ENCODE data around the gene TERT. TPM values are rescaled to one million over a fixed set of nuclear protein-coding genes. Genes with fewer than 3 reads are reported as not detected.

TERT gene
- total RNA-seq, 2 experiments from 2014 or later = 156 to 198 TPM

GRCh38 chr5:1205255-1206180, 89.3 kb downstream of the TERT start:
- ChIA-PET CTCF (ENCODE audit: unreplicated experiment) (interaction anchor here (0.6 kb wide), 1 partner anchor 72 kb away, joined by 3 read pairs; no protein-coding TSS in a partner anchor), POLR2A (no interaction called here)
- intact Hi-C loops (cut with micrococcal nuclease; ENCODE audit: unreplicated experiment) = no loop called here
- Histone ChIP-seq H3K36me3 (ENCODE audit: insufficient read depth, low read length) (no peaks in the 10 kb centered on the region), H3K4me3 (ENCODE audit: low read depth, low read length, poor library complexity, severe bottlenecking) (no peak overlapping the region), H3K4me1 (ENCODE audit: insufficient read depth, low read length, poor library complexity, severe bottlenecking) (no peaks in the 10 kb centered on the region), H2AFZ (ENCODE audit: low read length) (no peak overlapping the region), H3K27ac (ENCODE audit: low read depth, low read length, poor library complexity, severe bottlenecking) (no peak overlapping the region), H3K79me2 (ENCODE audit: insufficient read depth, low read depth, low read length) (no peaks in the 10 kb centered on the region), H3K9me2 (ENCODE audit: insufficient read depth, low read length) (no peaks in the 10 kb centered on the region), H3K9me3 (ENCODE audit: low read length) (no peaks in the 10 kb centered on the region), H3K4me2 (ENCODE audit: low read length) (no peak overlapping the region), H4K20me1 (ENCODE audit: insufficient read depth, low read length) (no peaks in the 10 kb centered on the region)
- no peak for DNase-seq (ENCODE audit: low spot score)
- BruUV-seq (replicated peaks) = no TSS peak
- TF ChIP-seq EZH2phosphoT487 (IDR thresholded peaks at IDR 0.05; ENCODE audit: borderline replicate concordance, low read depth, low read length) = no peak
- TF ChIP-seq, protein P1, sequence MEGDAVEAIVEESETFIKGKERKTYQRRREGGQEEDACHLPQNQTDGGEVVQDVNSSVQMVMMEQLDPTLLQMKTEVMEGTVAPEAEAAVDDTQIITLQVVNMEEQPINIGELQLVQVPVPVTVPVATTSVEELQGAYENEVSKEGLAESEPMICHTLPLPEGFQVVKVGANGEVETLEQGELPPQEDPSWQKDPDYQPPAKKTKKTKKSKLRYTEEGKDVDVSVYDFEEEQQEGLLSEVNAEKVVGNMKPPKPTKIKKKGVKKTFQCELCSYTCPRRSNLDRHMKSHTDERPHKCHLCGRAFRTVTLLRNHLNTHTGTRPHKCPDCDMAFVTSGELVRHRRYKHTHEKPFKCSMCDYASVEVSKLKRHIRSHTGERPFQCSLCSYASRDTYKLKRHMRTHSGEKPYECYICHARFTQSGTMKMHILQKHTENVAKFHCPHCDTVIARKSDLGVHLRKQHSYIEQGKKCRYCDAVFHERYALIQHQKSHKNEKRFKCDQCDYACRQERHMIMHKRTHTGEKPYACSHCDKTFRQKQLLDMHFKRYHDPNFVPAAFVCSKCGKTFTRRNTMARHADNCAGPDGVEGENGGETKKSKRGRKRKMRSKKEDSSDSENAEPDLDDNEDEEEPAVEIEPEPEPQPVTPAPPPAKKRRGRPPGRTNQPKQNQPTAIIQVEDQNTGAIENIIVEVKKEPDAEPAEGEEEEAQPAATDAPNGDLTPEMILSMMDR (conservative IDR thresholded peaks at IDR 0.05; ENCODE audit: low read length) = no peak

DNA sequence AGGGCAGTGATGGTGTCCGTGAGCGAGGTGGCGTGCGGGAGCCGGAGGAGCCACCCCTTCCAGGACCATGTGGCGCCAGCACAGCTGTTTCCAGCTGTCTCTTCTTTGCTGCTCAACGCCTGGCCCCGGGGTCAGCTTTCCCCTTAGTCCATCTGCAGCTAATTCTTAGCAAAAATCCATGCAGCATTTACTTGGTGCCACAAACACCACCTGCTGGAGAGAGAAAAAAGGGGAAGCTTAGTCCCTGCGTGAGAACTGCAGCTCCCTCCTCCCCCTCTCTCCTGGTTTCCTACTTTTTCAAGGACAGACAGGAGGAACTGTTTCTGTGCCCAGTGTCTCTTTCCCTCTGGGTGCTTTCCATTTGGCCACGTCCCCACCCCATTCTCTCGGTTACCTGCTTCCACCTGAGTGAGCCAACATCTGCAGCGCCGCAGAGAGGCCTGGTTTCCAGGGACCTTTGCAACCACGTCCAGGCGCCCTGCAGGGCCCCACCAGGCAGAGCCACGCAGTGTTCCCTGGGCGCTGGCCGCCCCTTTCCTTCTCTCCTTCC, 90.1 kb downstream of the TERT start:
- Histone ChIP-seq H3K79me2 (ENCODE audit: insufficient read depth, low read depth, low read length) (no peaks in the 10 kb centered on the region), H3K4me3 (ENCODE audit: low read depth, low read length, poor library complexity, severe bottlenecking) (no peak overlapping the region), H3K4me2 (ENCODE audit: low read length) (no peak overlapping the region), H4K20me1 (ENCODE audit: insufficient read depth, low read length) (no peaks in the 10 kb centered on the region), H3K4me1 (ENCODE audit: insufficient read depth, low read length, poor library complexity, severe bottlenecking) (no peaks in the 10 kb centered on the region), H3K9me2 (ENCODE audit: insufficient read depth, low read length) (no peaks in the 10 kb centered on the region), H3K9me3 (ENCODE audit: low read length) (no peaks in the 10 kb centered on the region), H2AFZ (ENCODE audit: low read length) (no peak overlapping the region), H3K36me3 (ENCODE audit: insufficient read depth, low read length) (no peaks in the 10 kb centered on the region), H3K27ac (ENCODE audit: low read depth, low read length, poor library complexity, severe bottlenecking) (no peak overlapping the region)
- intact Hi-C loops (cut with micrococcal nuclease; ENCODE audit: unreplicated experiment) = no loop called here
- DNase-seq (ENCODE audit: low spot score) = peak; percentile 6
- CTCF ChIA-PET (ENCODE audit: unreplicated experiment) = no interaction called here
- TF ChIP-seq EZH2phosphoT487 (IDR thresholded peaks at IDR 0.05; ENCODE audit: borderline replicate concordance, low read depth, low read length) = no peak
- TF ChIP-seq, protein P1 (conservative IDR thresholded peaks at IDR 0.05; ENCODE audit: low read length) = no peak
- POLR2A ChIA-PET = interaction anchor here (0.6 kb wide), 1 partner anchor 18 kb away, joined by 6 read pairs; no protein-coding TSS in a partner anchor
- BruUV-seq (replicated peaks) = no TSS peak
